ENCODE results near the gene TROAP. TPM values are rescaled to one million over a fixed set of nuclear protein-coding genes. Genes with fewer than 3 reads are reported as not detected.

The TROAP gene
- total and polyA plus RNA-seq, 9 of the 15 experiments (the other 6 are each of a cell fraction or from before 2014, with no cell fraction given): 46.4 to 171 (median 59.8) TPM

DNA sequence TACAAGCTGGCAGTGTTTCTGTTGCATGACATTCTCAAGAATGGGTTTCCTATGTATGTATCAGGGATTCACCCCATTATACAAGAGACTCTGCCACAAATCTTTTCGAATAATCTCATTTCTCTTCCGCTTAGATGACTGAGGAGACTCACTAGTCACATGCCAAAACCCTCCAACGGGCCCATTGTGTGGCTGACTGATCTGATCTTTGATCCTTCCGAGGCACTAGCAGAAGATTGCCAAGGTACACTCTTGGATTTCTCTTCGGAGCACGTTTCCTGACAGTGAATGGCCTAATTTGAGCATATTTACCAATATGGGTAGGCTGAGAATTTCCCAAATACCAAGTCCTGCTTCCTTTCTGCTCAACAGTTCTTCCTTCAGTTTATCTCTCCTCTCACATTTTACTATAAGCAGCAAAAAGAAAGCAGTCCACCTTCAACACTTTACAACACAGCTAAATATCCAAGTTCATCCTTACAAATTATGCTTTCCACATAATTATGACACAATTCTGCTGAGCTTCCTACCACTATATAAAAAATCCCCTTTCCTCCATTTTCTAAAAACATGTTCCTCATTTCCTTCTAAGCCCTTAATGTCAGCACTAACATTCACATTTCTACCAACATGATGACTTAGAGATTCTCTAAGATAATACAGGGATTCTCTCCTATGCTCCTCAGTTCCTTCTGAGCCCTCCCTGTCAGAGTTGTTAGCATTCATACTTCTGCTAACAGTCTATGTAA is 17.1 kb upstream of the TROAP start:
- peak; percentile 31; the same call in 1 of the 3 replicates for ATAC-seq
- in situ Hi-C loops (cut with MboI) (no loop called here), intact Hi-C loops (cut with micrococcal nuclease) (no loop called here)
- Histone ChIP-seq H3K4me1 (replicated peaks in 1 of 2; ENCODE audit: control insufficient read depth in 2 of 2, insufficient read depth in 2 of 2, low read length in 2 of 2) (peaks cover 17 to 23% of the 10 kb centered on the region in 2 experiments; a peak in 4 of 5 replicates), H2AFZ (ENCODE audit: low read depth, low read length) (peak overlapping the region; percentile 91), H3K9me3 (replicated peaks; ENCODE audit: control insufficient read depth, insufficient read depth, low read depth, low read length) (no peaks in the 10 kb centered on the region), H3K4me3 (no peak overlapping the region), H3K9ac (ENCODE audit: insufficient read depth in 1 of 2, low read depth in 2 of 2, low read length in 2 of 2) (no peak overlapping the region; a peak in 1 of 4 replicates), H3K79me2 (ENCODE audit: control insufficient read depth, insufficient read depth, low read length) (no peaks in the 10 kb centered on the region), H3K9me1 (ENCODE audit: control insufficient read depth, insufficient read depth, low read length) (no peaks in the 10 kb centered on the region), H3K27me3 (ENCODE audit: control insufficient read depth in 2 of 2, insufficient read depth in 2 of 2, low read length in 2 of 2) (no peaks in the 10 kb centered on the region), H3K36me3 (ENCODE audit: control insufficient read depth, insufficient read depth, low read length) (no peaks in the 10 kb centered on the region), H4K20me1 (replicated peaks; ENCODE audit: control insufficient read depth, insufficient read depth, low read length) (no peaks in the 10 kb centered on the region), H3K4me2 (ENCODE audit: insufficient read depth, low read length) (peak overlapping the region; percentile 2; the same call in 1 of the 2 replicates), H3K27ac (ENCODE audit: extremely low read depth, low read depth, low read length) (0 out of 3 replicates have a peak overlapping the region, but pooled peaks have one; percentile 1)
- peak in 1 of 4 experiments; percentile 2 for DNase-seq (ENCODE audit: extremely low read depth in 1 of 4, low spot score in 3 of 4)
- WGBS (ENCODE audit: insufficient coverage, low coverage, missing lambda C conversion rate): 20% methylated on average over 6 of the region's 6 CpGs
- no TSS peak for BruUV-seq (replicated peaks)
- FAIRE-seq: peak; percentile 59
- POLR2A ChIA-PET: interaction anchor here (0.5 to 3.9 kb wide), 4 partner anchors 9 to 175 kb away, joined by 4 to 21 read pairs (median 5); partner anchors contain the start of genes TROAP and TUBA1B
- CTCF ChIA-PET (ENCODE audit: low intra/inter-chr PET ratio): no interaction called here
- TF ChIP-seq SRSF1 (IDR thresholded peaks at IDR 0.05; ENCODE audit: low read depth, low read length): no peak
- TF ChIP-seq, protein P1, sequence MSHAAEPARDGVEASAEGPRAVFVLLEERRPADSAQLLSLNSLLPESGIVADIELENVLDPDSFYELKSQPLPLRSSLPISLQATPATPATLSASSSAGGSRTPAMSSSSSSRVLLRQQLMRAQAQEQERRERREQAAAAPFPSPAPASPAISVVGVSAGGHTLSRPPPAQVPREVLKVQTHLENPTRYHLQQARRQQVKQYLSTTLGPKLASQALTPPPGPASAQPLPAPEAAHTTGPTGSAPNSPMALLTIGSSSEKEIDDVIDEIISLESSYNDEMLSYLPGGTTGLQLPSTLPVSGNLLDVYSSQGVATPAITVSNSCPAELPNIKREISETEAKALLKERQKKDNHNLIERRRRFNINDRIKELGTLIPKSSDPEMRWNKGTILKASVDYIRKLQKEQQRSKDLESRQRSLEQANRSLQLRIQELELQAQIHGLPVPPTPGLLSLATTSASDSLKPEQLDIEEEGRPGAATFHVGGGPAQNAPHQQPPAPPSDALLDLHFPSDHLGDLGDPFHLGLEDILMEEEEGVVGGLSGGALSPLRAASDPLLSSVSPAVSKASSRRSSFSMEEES (CRISPR knock-in tag; IDR thresholded peaks at IDR 0.05): no peak
- TF ChIP-seq E2F6 (IDR thresholded peaks at IDR 0.05; ENCODE audit: borderline replicate concordance in 1 of 2, extremely low read depth in 1 of 2, insufficient read depth in 1 of 2, insufficient read length in 1 of 2, low read depth in 1 of 2, low read length in 1 of 2, poor library complexity in 1 of 2, severe bottlenecking in 1 of 2): no peak
- TF ChIP-seq MYC (IDR thresholded peaks at IDR 0.05; ENCODE audit: low read depth, low read length): no peak
- peak; percentile 21; the same call in 1 of the 2 replicates for TF ChIP-seq MYC (CRISPR knock-in tag; IDR thresholded peaks at IDR 0.05; ENCODE audit: borderline replicate concordance, low read depth)
- 0 out of 6 replicates have a peak, but pooled peaks of 1 of the 3 experiments have one; percentile 37 for TF ChIP-seq ZBTB11 (CRISPR knock-in tag; IDR thresholded peaks at IDR 0.05)
- TF ChIP-seq, protein P2, sequence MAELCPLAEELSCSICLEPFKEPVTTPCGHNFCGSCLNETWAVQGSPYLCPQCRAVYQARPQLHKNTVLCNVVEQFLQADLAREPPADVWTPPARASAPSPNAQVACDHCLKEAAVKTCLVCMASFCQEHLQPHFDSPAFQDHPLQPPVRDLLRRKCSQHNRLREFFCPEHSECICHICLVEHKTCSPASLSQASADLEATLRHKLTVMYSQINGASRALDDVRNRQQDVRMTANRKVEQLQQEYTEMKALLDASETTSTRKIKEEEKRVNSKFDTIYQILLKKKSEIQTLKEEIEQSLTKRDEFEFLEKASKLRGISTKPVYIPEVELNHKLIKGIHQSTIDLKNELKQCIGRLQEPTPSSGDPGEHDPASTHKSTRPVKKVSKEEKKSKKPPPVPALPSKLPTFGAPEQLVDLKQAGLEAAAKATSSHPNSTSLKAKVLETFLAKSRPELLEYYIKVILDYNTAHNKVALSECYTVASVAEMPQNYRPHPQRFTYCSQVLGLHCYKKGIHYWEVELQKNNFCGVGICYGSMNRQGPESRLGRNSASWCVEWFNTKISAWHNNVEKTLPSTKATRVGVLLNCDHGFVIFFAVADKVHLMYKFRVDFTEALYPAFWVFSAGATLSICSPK (IDR thresholded peaks at IDR 0.05; ENCODE audit: borderline replicate concordance): no peak
- TF ChIP-seq SMARCE1 (IDR thresholded peaks at IDR 0.05): 0 out of 2 replicates have a peak, but pooled peaks have one; percentile 41
- TF ChIP-seq YY1 (IDR thresholded peaks at IDR 0.05; ENCODE audit: borderline replicate concordance in 1 of 3, control insufficient read depth in 1 of 3, extremely low read depth in 1 of 3, insufficient read depth in 3 of 3, insufficient read length in 1 of 3, insufficient replicate concordance in 2 of 3, low read depth in 1 of 3, low read length in 2 of 3): no peak
- TF ChIP-seq ZNF77 (CRISPR knock-in tag; IDR thresholded peaks at IDR 0.05): no peak

All from K562 (cell line).